MCF 10A (cell line): ENCODE measurements around the gene PRODH. TPM values are rescaled to one million over a fixed set of nuclear protein-coding genes. Genes with fewer than 3 reads are reported as not detected.

Experiments
- BruUV-seq: library from RNA; stranded (reverse); fragments of 400-500 nt; replicated peaks from 2 replicates; lab custom pipeline; 2021; lab: Mats Ljungman, UMichigan
- CTCF ChIA-PET: fragments of 300-600 bp; sonication (Branson Sonifier 250); formaldehyde crosslinking; extraction: SDS; loops from one replicate; lab custom pipeline; 2021; ENCODE audit warnings: antibody characterized with exemption, inconsistent platforms; lab: Yijun Ruan, JAX
- POLR2A ChIA-PET: fragments of 300-600, 350-650 bp; sonication (Branson Sonifier 250); formaldehyde crosslinking; extraction: SDS; loops from one replicate; lab custom pipeline; 2020; ENCODE audit warnings: antibody characterized with exemption, inconsistent platforms; lab: Yijun Ruan, JAX
- DNase-seq: peaks from one replicate; pipeline ENCODE4 v3.0.0-alpha.2; 2018; ENCODE audit not compliant: unreplicated experiment
- H3K27ac Mint-ChIP-seq: one replicate; pipeline ENCODE4 v1.8.0; 2022; ENCODE audit warnings: mild to moderate bottlenecking, low read depth, mixed read lengths; ENCODE audit not compliant: unreplicated experiment
- H3K27me3 Mint-ChIP-seq: one replicate; pipeline ENCODE4 v1.8.0; 2022; ENCODE audit warnings: mixed read lengths; ENCODE audit not compliant: insufficient read depth, unreplicated experiment
- H3K36me3 Mint-ChIP-seq: one replicate; pipeline ENCODE4 v1.8.0; 2022; ENCODE audit warnings: mild to moderate bottlenecking, moderate library complexity, mixed read lengths; ENCODE audit not compliant: insufficient read depth, unreplicated experiment
- H3K4me1 Mint-ChIP-seq: one replicate; pipeline ENCODE4 v1.8.0; 2022; ENCODE audit warnings: mixed read lengths; ENCODE audit not compliant: insufficient read depth, unreplicated experiment
- H3K4me3 Mint-ChIP-seq: one replicate; pipeline ENCODE4 v1.8.0; 2022; ENCODE audit warnings: mild to moderate bottlenecking, moderate library complexity, mixed read lengths; ENCODE audit not compliant: unreplicated experiment
- H3K9me3 Mint-ChIP-seq: one replicate; pipeline ENCODE4 v1.8.0; 2022; ENCODE audit warnings: mixed read lengths; ENCODE audit not compliant: unreplicated experiment
- intact Hi-C: fragments of 100-400 bp; cut with micrococcal nuclease; formaldehyde crosslinking; loops from 2 replicates; pipeline ENCODE4 v1.14.1; 2022
- total RNA-seq: library from RNA; stranded (reverse); gene quantifications from 2 replicates; pipeline ENCODE4 v1.2.3, GENCODE V29; 2022
- TF ChIP-seq, protein P1 (sequence below): fragments of 200-600 bp; IDR thresholded peaks from one replicate; pipeline ENCODE4 v1.8.0; 2022; ENCODE audit warnings: antibody characterized with exemption, mild to moderate bottlenecking; ENCODE audit not compliant: unreplicated experiment

Gene PRODH
- total RNA-seq, 1 experiment from 2014 or later: 8.4 TPM

- POLR2A ChIA-PET: no interaction called here
- Mint-ChIP-seq H3K9me3 (no peaks in the 10 kb centered on the region), H3K4me3 (no peak overlapping the region), H3K27ac (no peak overlapping the region), H3K4me1 (no peaks in the 10 kb centered on the region), H3K27me3 (no peaks in the 10 kb centered on the region), H3K36me3 (no peaks in the 10 kb centered on the region)
- TF ChIP-seq, protein P1, sequence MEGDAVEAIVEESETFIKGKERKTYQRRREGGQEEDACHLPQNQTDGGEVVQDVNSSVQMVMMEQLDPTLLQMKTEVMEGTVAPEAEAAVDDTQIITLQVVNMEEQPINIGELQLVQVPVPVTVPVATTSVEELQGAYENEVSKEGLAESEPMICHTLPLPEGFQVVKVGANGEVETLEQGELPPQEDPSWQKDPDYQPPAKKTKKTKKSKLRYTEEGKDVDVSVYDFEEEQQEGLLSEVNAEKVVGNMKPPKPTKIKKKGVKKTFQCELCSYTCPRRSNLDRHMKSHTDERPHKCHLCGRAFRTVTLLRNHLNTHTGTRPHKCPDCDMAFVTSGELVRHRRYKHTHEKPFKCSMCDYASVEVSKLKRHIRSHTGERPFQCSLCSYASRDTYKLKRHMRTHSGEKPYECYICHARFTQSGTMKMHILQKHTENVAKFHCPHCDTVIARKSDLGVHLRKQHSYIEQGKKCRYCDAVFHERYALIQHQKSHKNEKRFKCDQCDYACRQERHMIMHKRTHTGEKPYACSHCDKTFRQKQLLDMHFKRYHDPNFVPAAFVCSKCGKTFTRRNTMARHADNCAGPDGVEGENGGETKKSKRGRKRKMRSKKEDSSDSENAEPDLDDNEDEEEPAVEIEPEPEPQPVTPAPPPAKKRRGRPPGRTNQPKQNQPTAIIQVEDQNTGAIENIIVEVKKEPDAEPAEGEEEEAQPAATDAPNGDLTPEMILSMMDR: no peak
- intact Hi-C loops: no loop called here
- BruUV-seq: no TSS peak
- CTCF ChIA-PET: interaction anchor here (1.0 kb wide), 1 partner anchor 167 kb away, joined by 3 read pairs; the partner anchor contains the start of gene ESS2
- DNase-seq: no peak
These were observed 41.8 kb upstream of the PRODH start for GRCh38 chr22:18977824-18978425.

DNA sequence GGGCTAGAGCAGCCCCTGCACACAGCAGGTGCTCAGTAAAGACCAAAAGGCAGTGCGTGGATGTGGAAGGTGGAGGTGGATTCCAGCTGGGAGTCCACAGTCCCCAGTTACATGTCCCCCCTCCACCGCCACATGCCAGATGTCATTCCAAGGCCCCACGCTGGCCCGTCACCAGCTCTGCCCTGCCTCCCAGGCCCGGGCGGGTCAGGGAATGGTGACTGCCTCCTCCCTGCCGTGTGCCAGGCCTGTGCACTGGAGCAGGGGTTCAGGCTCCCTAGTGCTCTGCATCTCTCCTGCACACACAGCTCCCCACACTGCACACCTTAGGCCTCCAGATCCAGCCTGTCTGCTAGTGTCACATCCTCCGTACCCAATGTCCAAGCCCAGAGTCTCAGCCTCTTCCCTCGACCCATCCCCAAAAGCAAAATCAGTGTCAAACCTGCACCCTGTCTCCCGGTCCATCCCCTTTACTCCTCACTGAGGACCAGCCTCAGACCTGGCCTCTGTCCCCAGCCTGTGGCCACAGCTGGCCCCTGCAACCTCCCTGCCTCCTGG, 40.2 kb upstream of the PRODH start:
- Mint-ChIP-seq H3K9me3 (no peaks in the 10 kb centered on the region), H3K36me3 (no peaks in the 10 kb centered on the region), H3K27ac (no peak overlapping the region), H3K4me1 (no peaks in the 10 kb centered on the region), H3K27me3 (no peaks in the 10 kb centered on the region), H3K4me3 (no peak overlapping the region)
- TF ChIP-seq, protein P1: no peak
- ChIA-PET CTCF (no interaction called here), POLR2A (no interaction called here)
- no peak for DNase-seq
- no TSS peak for BruUV-seq
- intact Hi-C loops: no loop called here

- intact Hi-C loops: no loop called here
- H3K4me3 Mint-ChIP-seq: no peak overlapping the region
- DNase-seq: no peak
- H3K4me1 Mint-ChIP-seq: no peaks in the 10 kb centered on the region
- H3K36me3 Mint-ChIP-seq: no peaks in the 10 kb centered on the region
- H3K27me3 Mint-ChIP-seq: no peaks in the 10 kb centered on the region
- ChIA-PET POLR2A (no interaction called here), CTCF (no interaction called here)
- no TSS peak for BruUV-seq
- H3K27ac Mint-ChIP-seq: no peak overlapping the region
- no peaks in the 10 kb centered on the region for H3K9me3 Mint-ChIP-seq
- TF ChIP-seq, protein P1: no peak
These were observed 39.5 kb upstream of the PRODH start for GRCh38 chr22:18975434-18976196.

DNA sequence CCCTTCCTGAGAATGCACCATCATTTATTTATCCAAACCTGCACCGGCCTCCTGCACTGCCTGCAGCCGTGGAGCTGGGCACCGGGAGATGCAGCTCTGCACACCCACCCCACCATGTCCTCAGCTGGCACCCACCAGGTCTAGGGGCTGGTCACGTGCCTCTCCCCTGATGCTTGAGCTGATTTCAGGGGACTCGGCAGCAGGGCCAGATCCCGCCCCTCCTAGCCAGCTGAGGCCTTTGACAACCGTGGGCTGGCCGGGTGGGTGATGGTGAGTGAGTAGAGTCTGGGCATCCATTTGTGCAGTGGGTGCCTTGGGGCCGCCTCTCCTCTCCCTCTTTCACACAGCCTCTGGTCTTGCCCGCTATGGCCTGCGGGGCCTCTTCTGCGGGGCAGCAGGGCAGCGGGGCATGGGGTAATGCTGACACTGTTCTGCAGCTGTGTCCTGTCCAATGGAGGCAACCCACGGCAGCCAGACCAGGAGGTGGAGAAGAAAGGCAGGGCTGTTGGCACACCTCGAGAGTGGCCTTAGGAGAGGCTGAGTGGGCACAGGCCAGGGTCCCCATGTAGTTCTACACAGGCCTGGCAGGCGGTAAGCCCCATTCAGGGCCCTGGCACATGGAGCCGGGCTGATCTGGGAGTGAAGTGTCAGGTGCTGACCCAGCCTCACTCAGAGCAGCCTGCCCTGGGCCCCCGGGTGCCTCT, 38.5 kb upstream of the PRODH start:
- intact Hi-C loops: no loop called here
- TF ChIP-seq, protein P1: no peak
- no peaks in the 10 kb centered on the region for H3K9me3 Mint-ChIP-seq
- CTCF ChIA-PET: interaction anchor here (0.7 kb wide), 1 partner anchor 334 kb away, joined by 3 read pairs; no protein-coding TSS in a partner anchor
- no TSS peak for BruUV-seq
- H3K27me3 Mint-ChIP-seq: no peaks in the 10 kb centered on the region
- H3K36me3 Mint-ChIP-seq: no peaks in the 10 kb centered on the region
- no peak for DNase-seq
- H3K27ac Mint-ChIP-seq: no peak overlapping the region
- H3K4me1 Mint-ChIP-seq: no peaks in the 10 kb centered on the region
- H3K4me3 Mint-ChIP-seq: no peak overlapping the region
- POLR2A ChIA-PET: no interaction called here
